ENCODE measurements around the gene RALBP1. TPM values are rescaled to one million over a fixed set of nuclear protein-coding genes. Genes with fewer than 3 reads are reported as not detected.
A peak's percentile ranks its signal among the peaks of the same experiment; 100 is the strongest.

The RALBP1 gene
- total and polyA plus RNA-seq, 2 of the 8 experiments (the other 6 are each of a cell fraction or from before 2014, with no cell fraction given) = 40.3 to 67.8 TPM

DNA sequence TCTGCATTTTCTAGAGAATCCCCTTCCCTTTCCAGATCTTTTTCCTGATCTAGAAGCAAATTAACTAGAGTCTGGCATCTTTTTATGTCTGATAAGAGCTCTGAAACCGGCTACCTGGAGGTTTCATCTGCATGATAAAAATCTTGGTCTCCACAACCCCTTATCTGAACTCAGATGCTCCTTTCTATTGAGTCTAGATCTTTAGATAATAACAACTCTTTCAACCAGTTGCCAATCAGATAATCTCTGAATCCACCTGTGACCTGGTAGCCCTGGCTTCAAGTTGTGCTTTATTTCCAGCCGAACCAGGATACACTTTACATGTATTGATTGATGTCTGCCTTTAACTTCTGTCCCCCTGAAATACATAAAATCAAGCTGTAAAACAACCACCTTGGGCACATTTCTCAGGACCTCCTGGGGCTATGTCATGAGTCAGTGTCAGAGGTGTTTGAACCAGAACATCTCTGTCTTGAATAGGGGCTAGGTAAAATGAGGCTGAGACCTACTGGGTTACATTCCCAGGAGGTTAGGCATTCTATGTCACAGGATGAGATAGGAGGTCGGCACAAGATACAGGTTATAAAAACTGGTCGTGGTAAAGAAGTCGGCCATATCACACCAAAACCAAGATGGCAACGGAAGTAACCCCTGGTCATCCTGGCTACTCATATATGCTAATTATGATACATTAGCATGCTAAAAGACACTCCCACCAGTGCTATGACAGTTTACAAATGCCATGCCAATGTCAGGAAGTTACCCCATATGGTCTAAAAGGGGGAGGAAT is 20.8 kb downstream of the RALBP1 start:
- H3K79me2 ChIP-seq (ENCODE audit: control insufficient read depth in 1 of 2, insufficient read depth in 2 of 2, low read length in 2 of 2) = peaks cover 0 to 59% of the 10 kb centered on the region in 2 experiments; a peak in 3 of 4 replicates
- no peak overlapping the region for H2BK12ac ChIP-seq (ENCODE audit: low read depth, low read length)
- peak overlapping the region; percentile 71 for H3K27ac ChIP-seq (ENCODE audit: low read depth, low read length)
- no peaks in the 10 kb centered on the region; the same call in 1 of the 2 replicates for H3K23me2 ChIP-seq (ENCODE audit: low read depth, low read length)
- no peaks in the 10 kb centered on the region for H3K36me3 ChIP-seq (ENCODE audit: control insufficient read depth in 2 of 4, insufficient read depth in 4 of 4, low read length in 3 of 4)
- H3K9me3 ChIP-seq (ENCODE audit: insufficient read depth in 2 of 2, low read depth in 1 of 2, low read length in 1 of 2) = peaks cover 3 to 7% of the 10 kb centered on the region in 2 experiments; a peak in 2 of 4 replicates
- peaks cover 2% of the 10 kb centered on the region; the same call in 1 of the 2 replicates for H3K79me1 ChIP-seq (ENCODE audit: low read depth, low read length)
- H3K4me2 ChIP-seq (ENCODE audit: insufficient read depth in 1 of 2, low read depth in 2 of 2, low read length in 2 of 2) = peak overlapping the region; percentile 35 to 66
- CTCF ChIA-PET (ENCODE audit: partially characterized antibody) = no interaction called here
- no peak overlapping the region for H2BK15ac ChIP-seq (ENCODE audit: low read length)
- H2BK20ac ChIP-seq (ENCODE audit: low read length) = peak overlapping the region; percentile 52; the same call in 1 of the 2 replicates
- H2AK5ac ChIP-seq (ENCODE audit: low read depth, low read length) = no peak overlapping the region
- H3K27me3 ChIP-seq (replicated peaks in 1 of 4; ENCODE audit: control insufficient read depth in 3 of 4, extremely low read depth in 1 of 4, insufficient read depth in 3 of 4, low read length in 3 of 4) = no peaks in the 10 kb centered on the region
- no peak overlapping the region for H3K4ac ChIP-seq (replicated peaks; ENCODE audit: insufficient read length, low read depth, low read length)
- H3K4me1 ChIP-seq (replicated peaks in 1 of 4; ENCODE audit: control insufficient read depth in 3 of 4, insufficient read depth in 4 of 4, low read length in 3 of 4) = peaks cover 3 to 24% (median 20%) of the 10 kb centered on the region in 4 experiments; a peak in 5 of 7 replicates
- WGBS, 2 experiments (ENCODE audit: extremely low coverage in 1 of 2, insufficient coverage in 1 of 2, insufficient read length in 1 of 2, insufficient replicate concordance in 2 of 2, low coverage in 1 of 2, low lambda C conversion rate in 2 of 2, missing lambda C conversion rate in 1 of 2) = 67% methylated on average over 6 of the region's 6 CpGs; no CpG with 5 or more reads in 1 of the 2 experiments
- no peak overlapping the region for H4K91ac ChIP-seq (replicated peaks; ENCODE audit: insufficient read length, low read length)
- H2BK5ac ChIP-seq (ENCODE audit: low read depth, low read length) = peak overlapping the region; percentile 72; the same call in 1 of the 2 replicates
- no peak for FAIRE-seq
- no peak overlapping the region for H3K14ac ChIP-seq (ENCODE audit: insufficient read length)
- peak overlapping the region in 1 of 4 experiments; percentile 25; a peak in 1 of 8 replicates for H3K4me3 ChIP-seq (ENCODE audit: extremely low read depth in 1 of 4, insufficient read depth in 2 of 4, low read depth in 3 of 4, low read length in 4 of 4)
- H3K9ac ChIP-seq (replicated peaks in 1 of 4; ENCODE audit: extremely low read depth in 1 of 4, low read depth in 3 of 4, low read length in 3 of 4) = no peak overlapping the region
- H3K18ac ChIP-seq (ENCODE audit: extremely low read depth, low read length) = peak overlapping the region; percentile 33; the same call in 1 of the 2 replicates
- no peak overlapping the region for H2AFZ ChIP-seq (ENCODE audit: low read length)
- no peaks in the 10 kb centered on the region for H4K20me1 ChIP-seq (replicated peaks in 1 of 2; ENCODE audit: control insufficient read depth in 1 of 2, insufficient read depth in 2 of 2, low read length in 2 of 2)
- H3K23ac ChIP-seq (ENCODE audit: insufficient read length) = no peak overlapping the region
- H2BK120ac ChIP-seq (replicated peaks; ENCODE audit: low read depth, low read length) = no peak overlapping the region
- POLR2A ChIA-PET (ENCODE audit: partially characterized antibody) = interaction anchor here (1.8 kb wide), 1 partner anchor 20 kb away, joined by 6 read pairs; the partner anchor contains the start of gene RALBP1
- H3K56ac ChIP-seq (replicated peaks; ENCODE audit: insufficient read length, low read depth, low read length) = no peak overlapping the region
- DNase-seq (ENCODE audit: low read depth in 1 of 2, low spot score in 2 of 2) = no peak
- H4K8ac ChIP-seq (ENCODE audit: extremely low read depth, insufficient read depth, low read length) = no peak overlapping the region
- peak overlapping the region; percentile 9 for H4K5ac ChIP-seq (ENCODE audit: insufficient read length, low read depth, low read length)
- TF ChIP-seq JUN (IDR thresholded peaks at IDR 0.05; ENCODE audit: low read depth, low read length) (no peak), TAF1 (IDR thresholded peaks at IDR 0.05; ENCODE audit: low read depth, low read length) (no peak), SIX5 (IDR thresholded peaks at IDR 0.05; ENCODE audit: low read depth, low read length) (no peak), E2F6 (IDR thresholded peaks at IDR 0.05) (no peak), TBP (IDR thresholded peaks at IDR 0.05; ENCODE audit: low read depth, low read length) (no peak)

Data from H1 (cell line).